GM21723 (cell line): ENCODE measurements around the gene INPP4B.

Experiments
- ATAC-seq: cut with Tn5 transposase; IDR thresholded peaks from one replicate; pipeline ENCODE4 v1.9.1; 2021; ENCODE audit warnings: mild to moderate bottlenecking, moderate library complexity; ENCODE audit not compliant: unreplicated experiment

The INPP4B gene

DNA sequence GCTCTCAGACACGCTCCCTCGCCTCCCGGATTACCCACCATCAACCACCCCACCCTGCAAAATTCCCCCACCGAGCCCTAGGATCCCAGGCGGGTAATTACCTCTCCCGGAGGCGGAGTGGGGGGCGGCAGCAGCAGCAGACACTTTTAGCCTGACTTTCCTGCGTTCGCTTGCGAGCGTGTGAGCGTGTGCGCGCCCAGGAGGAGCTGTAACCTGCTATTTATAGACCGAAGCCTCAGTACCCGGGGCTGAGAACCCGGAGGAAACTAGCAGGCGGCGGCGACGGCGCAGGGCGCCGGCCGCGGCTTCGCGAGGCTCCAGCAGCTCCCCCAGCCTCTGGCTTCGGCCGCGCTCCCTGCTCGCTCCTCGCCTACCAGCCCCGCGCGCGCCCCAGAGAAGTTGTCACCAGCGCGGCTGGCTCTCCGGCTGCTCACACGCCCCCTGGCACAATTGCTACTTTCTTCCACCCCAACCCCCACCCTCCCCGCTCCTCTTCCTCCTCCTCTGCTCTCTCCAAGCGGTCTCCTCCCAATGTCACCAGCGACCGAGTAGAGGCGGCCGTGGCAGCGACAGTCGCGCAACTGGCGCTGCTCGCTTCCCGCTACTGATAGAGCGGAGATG lies at the start of gene INPP4B:
INPP4B (minus strand) TSS at position 194 of the 621 bp plus-strand sequence.
- peak; percentile 48 for ATAC-seq

DNA sequence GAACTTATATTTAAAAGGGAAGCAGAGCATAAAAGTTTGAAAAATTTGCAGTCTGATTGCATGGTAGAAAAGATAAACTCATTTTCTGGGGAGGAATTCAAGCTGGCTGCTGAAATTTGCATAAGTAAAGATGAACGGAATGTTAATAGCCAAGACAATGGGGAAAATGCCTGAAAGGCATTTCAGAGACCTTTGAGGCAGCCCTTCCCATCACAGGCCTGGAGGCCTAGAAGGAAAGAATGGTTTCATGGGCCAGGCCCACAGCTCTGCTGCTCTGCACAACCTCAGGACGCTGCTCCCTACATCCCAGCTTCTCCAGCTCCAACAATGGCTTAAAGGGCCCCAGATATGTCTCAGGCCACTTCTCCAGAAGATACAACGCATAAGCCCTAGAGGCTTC lies 46.9 kb upstream of the INPP4B start:
- no peak for ATAC-seq

DNA sequence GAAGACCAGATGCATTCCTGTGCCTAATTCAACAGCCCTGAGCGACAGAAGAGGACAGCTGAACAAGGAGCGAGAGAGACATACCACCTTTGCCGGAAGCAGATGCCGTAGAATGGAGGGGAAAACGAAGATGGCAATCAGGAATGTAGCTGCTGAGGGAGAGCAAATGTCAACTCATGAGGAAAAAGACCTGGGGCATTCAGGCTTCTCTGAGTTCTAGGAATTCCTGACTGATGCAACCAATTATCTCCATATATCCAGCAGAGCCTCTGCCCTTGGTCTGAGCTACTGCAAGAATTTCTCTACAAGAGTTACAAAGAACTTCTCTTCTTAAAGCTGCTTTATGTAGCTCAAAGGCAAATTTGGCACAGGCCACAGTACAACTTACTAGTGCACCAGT lies 40.5 kb upstream of the INPP4B start:
- no peak for ATAC-seq

DNA sequence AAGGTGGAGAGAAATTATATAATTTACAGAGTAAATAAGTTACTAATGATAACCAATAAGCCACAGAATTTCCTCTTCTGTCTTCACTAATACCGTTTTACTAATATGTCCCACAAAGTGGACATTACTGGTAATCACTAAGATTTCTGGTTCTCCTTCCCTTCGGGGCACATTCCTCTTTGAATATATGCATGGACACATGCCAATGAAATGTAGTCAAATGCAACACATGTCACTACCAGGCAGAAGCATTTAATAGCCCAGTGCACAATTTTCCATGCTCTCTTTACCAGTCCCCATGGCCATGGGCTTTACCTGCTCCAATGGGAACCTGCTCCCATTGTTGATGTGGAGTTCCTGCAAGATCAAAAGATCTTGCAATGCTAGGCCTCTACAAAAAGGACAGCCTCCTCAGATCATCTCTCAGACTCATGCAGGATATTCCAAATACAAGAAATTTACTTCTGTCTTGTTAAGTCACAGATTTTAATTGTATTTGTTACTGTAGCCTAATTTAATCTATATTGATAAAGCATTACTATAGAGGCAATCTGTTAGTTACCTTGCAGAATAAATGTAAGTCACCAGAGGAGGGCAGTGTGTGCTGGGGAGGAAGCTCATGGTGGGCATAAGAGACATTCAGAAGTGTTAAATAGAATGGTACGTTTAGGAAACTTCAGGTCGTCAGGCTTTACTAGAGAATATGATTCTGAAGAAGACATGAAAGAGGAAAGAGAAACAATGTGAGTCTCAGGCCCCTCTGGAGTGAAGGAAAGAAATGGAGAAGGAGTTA lies 37.1 kb upstream of the INPP4B start:
- ATAC-seq, result no peak

DNA sequence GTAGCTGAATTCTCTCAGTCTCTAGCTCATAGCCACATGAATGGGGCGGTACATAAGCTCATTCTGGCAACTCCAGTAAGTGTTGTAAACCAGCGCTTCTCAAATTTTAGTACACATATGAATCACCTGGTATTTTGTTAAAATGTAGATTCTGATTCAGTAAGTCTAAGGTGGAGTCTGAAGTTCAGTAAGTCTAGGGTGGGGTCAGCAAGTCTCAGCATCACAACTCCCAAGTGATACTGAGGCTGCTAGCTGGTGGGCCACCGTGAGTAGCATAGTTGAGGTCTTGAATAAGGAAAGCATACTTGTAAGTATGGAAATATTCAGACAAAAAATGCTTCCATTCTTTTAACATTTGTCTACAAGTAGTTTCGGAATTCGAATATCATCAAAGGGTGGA lies 36.1 kb upstream of the INPP4B start:
- no peak for ATAC-seq

DNA sequence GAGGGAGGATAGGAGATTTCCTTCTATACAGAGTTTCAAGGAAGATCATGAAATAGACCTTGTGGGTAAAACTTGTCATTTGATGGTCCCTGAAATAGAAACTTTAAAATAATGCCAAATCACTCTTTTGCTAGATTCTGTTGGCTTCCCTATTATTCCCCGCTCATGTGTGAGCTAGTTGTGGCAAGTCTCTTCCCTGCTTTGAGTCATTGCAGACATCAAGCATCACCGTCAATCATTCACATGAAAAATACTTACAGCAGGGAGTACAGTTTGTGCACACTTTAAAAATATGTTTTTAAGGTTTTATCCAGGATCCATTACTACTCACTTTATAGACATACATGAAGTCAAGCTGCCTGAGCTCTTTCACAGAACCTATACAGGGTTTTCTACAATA lies 35.2 kb upstream of the INPP4B start:
- no peak for ATAC-seq

DNA sequence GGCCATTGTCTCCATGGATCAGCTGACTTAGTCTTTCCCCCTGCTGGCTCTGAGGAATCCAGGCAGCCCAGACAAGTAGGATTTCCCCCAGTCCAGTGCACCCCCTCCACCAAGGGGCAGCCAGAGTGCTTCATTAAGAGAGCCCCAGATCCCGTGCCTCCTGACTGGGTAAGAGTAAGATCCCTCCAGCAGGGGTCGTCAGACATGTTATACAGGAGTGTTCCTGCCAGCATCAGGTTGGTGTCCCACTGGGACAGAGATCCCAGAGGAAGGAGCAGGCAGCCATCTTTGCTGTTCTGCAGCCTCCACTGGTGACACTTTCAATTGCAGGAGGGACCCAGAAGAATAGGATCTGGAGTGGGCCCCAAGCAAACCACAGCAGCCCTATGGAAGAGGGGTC lies 29.0 kb upstream of the INPP4B start:
- no peak for ATAC-seq

DNA sequence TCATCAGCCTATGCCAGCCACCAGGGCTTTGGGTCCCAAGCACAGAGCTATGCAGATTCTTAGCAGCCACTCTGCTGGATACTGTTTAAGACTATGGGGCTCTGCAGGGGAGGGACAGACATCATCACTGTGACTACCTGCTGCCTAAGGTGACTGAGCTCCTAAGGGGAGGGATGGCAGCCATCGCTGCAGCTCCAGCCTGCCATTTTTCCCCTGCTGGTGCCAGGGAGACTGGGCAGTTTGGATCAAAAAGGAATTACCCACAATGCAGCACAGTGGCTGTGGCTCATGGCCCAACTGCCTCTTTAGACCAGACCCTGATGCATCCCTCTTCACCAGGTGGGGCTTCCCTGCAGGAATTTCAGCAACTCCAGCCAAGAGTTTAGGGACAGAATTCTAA lies 28.6 kb upstream of the INPP4B start:
- ATAC-seq, result no peak

DNA sequence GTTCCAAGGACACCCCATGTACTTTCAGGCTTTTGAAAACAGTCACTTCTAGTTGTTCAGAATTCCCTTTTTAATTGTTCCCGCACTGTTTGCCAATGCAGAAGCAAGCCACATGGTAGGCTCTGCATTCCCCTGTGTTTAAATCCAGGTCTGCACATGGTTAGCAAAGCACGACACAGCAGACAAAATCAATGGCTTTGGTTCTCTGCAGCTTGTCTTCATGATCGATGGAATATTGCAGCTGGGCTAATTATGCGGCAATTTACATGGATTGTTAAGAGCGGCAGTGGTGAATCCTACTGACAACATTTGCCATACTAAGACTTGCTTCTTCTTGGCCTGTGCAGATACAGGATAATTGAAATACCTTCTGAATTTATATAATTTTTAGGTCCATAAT lies 20.6 kb upstream of the INPP4B start:
- ATAC-seq, result no peak

DNA sequence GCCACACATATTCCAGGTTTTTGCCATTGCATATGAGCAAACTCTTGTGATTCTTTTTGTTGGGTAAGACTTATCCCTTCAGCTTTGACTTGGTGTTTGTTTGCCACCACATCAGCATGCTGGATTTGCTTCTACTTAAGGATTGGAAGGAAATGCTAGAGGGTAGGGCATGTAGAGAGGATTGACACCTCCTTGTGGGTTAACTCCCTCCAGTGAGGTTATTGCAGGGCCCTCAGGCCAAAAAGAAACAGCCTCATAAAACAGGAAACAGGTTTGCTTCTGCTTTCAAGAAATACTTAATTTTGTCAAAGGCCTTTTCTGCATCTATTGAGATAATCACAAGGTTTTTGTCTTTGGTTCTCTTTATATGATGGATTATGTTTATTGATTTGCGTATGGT lies 15.2 kb upstream of the INPP4B start:
- ATAC-seq, result no peak

DNA sequence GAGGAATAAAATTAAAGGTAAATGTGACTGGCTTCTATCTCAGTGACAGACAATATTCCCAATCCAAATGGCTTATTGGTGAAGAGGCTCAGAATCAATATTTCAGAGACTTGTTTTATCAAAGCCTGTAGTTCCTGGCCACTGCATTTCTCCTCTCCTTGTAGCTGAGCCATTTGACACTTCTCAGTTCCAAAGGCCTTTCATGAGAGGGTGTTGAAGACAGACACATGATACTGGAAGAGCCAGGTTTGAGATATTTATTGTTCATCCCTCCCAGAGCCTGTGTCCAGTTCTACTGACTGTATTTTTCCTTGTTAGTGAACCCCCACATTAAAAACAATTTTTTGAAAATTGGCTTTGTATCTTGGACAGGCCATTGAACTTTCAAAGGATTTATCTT lies 12.9 kb upstream of the INPP4B start:
- ATAC-seq, result no peak

DNA sequence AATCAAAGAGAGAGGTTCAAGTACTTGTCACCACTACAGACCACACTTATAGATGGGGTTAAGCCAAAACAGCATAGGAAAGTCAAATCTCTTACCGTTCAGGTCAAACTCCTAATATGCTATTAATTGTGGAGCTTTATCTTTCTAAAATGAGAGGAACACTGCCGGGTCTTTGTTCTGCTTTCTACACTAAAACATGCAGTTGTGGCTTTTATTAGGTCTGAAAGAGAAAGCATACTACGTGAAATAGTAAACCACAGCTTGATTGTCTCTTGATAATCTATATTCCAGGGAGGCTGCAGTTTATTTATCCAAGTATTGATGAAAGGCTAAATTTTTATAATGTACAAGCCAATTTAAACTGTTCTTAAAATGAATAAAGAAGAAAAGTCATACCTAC lies 12.3 kb upstream of the INPP4B start:
- no peak for ATAC-seq

DNA sequence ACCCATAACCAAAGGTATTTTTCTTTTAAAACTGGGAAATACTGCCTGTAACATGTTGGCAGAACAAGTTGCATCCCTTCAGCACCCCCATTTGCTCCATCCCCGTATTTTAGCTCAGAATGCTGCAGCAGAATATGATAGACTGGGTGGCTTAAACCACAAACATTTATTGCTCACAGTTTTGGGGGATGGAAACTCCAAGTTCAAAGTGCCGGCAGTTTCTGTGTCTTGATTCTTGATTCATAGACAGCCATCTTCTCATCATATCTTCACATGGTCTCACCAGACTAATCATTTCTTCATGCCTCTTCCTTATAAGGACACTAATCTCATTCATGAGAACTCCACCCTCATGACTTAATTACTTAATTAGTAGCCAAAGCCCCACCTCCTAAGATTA lies 10.5 kb upstream of the INPP4B start:
- ATAC-seq, result no peak

DNA sequence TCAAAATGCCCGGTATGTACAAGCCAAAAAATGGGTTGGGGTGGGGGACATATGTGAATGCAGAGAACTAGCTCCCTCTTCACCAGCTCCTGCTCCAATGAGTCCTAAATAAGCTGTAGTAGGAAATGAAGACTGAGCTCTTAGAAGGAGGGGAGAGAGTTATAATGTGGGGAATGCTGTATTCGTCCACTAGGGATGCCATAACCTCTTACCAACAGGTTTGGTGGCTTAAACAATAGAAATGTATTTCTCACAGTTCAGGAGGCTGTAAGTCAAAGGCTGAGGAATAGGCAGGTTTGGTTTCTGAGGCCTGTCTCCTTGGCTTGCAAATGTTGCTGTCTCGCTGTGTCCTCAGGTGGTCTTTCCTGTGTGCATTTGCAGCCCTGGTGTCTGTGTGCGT lies 4.4 kb upstream of the INPP4B start:
- ATAC-seq, result no peak

DNA sequence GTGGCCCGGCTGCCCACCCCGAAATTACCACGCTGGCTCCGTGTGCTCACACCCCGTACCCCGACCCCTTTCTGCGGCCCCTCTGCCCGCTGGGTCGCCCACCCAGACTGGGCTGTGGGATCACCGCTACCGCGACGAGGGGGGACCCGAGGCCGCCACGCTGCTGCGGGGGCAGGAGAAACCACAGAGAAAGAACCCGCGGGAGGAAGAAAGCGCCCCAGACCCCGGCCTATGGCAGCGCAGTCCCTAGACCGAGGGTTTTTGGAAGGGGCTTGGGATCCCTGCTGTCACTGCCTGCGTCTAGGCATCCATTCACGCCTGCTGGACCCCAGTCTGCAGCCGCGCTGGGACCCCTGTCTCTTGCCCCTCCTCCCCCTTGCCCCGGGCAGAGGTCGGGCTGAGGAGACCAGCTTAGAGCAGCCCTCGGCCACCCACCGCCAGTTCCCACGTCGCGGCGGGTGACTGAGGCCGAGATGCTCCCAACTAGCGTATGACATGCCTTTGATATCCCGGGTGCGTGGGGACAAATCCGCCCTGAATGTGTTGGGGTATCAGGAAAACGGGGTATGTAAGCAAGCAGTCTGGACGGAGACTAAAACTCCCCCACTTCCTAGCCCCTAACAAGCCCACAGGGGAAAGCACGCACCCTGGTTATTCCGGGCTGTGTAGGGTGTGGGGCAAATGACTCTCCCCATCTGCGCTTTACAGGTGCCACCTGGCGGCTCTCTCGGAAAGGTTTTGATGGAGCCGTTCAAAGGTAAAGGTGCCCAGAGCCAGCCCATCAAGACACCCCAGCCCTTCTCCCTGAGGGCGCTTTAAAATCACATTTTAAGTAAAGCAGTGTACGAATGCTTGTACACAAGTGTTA lies 862 bp upstream of the INPP4B start:
- peak; percentile 59 for ATAC-seq

DNA sequence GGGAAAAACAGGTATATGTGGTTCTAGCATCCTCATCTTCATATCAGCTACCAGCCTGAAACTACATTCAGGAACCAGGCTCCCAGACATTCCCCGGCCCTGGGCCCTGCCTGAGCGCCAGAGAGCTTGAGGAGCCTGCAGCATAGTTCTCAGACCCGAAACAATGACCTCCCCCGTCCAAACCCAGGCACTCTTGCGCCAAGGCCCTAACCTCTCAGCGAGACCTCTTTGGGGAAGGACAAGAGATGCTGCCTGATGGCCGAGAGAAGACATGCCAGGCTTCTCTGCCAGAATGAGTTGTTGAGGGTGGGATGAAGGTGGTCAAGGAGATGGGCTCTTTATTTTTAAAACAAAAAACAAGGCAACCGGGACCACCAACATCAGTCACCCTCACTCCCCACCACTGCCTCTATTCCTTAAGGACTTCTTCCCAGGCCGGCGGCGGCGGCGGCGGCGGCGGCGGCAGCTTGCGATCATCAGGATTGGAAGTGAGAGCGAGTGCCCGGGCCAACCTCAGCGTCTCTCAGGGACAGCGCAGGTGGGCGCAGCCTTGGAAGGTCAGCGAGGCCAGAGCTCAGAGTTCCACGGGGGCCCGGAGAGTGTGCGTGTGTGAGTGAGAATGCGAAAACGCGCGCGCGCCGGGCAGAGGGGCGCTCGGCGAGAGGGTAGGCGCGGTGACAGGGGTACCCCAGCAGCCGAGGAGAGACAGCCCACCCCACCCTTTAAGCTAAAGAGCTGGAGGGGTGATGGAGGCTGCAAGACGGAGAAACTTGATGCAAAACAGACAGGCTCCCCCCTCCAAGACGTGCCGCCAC lies 601 bp downstream of the INPP4B start:
- ATAC-seq, result no peak

DNA sequence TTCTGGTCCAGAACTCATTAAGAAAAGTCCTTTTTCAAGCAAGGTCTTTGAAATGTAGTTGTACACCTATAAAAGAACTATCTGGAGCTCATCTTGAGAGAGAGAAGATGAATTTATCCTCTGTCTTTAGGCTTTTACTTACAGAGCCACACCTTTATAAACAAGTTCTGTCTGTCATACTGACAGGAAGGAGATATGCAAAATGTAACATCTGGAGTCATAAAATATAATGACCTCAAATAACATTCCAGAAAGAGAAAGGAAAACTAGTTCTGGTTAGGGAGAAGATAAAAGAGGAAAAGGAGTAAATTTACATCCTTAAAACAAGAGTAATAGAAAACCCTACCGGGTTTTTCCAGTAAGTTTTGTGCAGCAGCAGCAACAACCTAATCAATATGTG lies 1.3 kb downstream of the INPP4B start:
- ATAC-seq, result no peak

DNA sequence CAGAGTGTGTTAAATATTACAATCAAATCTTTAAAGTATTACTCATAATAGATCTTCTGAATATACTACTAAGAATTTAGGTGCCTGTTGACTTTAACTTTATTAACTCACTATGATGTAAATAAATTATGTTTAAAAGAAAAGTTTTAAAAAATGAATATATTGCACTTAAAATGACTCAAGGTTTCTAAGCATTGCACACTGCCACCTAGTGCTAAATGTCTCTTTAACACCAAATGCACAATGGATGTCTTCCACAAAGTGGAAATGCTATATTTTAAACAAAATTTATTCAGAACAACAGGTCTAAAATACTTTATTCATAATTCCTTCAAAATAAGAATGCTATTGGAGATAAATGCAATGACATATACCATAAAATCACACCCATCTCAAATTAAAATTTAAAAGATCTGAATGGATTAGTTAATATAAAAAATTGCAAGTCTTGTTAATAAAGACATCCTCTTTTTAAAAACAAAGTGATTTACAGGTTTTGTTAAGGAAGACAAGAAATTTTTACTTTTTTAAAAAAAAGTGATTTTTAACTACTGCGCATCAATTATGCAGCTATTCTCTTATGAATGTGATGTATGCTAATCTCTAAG lies 5.5 kb downstream of the INPP4B start:
- no peak for ATAC-seq

DNA sequence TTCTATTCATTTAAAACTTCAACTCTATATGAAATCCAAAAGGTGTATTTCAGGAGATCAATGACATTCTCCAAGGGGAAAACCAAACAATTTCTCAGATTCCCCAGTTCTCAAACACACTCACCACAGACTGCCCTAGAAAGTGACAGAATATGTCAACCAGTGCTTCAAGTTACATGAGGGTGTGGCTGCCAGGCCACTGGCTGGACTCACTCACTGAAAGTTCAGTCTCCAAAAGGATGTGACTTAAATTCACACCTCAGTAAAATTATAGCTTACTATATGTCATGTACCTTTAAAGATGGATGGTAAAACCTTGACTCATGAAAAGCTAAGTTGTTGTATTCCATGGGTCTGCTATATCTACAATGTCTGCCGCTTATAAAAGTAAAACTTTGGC lies 7.3 kb downstream of the INPP4B start:
- no peak for ATAC-seq

DNA sequence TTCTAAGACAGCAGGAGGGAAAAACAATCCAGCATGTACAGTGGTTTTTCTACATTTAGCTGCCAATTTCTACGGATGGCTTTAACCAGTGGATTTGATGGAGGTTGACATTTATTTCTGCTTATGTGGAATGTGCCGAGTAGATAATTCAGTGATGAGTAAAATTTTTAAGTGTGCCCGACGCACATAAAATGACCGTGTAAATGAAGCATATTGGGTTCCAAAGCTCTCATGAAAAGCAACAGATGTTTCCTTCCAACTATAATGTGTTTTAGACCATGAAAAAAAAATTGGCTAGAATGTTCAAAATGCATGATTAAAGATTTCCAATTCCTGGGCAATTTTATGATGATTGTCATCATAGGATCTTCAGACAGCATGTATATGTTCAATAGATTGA lies 14.1 kb downstream of the INPP4B start:
- no peak for ATAC-seq
